ENCODE measurements around the gene SORCS2. TPM values are rescaled to one million over a fixed set of nuclear protein-coding genes. Genes with fewer than 3 reads are reported as not detected.

Gene SORCS2
- total and polyA plus RNA-seq, 2 of the 8 experiments (the other 6 are each of a cell fraction or from before 2014, with no cell fraction given): 0.36 to 1.8 TPM

- 90% methylated on average over 12 of the region's 12 CpGs; no CpG with 5 or more reads in 1 of the 2 experiments for WGBS, 2 experiments (ENCODE audit: extremely low coverage in 1 of 2, insufficient coverage in 1 of 2, insufficient read length in 1 of 2, insufficient replicate concordance in 2 of 2, low coverage in 1 of 2, low lambda C conversion rate in 2 of 2, missing lambda C conversion rate in 1 of 2)
- no peak overlapping the region for H2BK12ac ChIP-seq (ENCODE audit: low read depth, low read length)
- no peaks in the 10 kb centered on the region for H3K79me1 ChIP-seq (ENCODE audit: low read depth, low read length)
- H4K91ac ChIP-seq (replicated peaks; ENCODE audit: insufficient read length, low read length): no peak overlapping the region
- H2BK5ac ChIP-seq (ENCODE audit: low read depth, low read length): no peak overlapping the region
- no peak overlapping the region for H3K4me3 ChIP-seq (ENCODE audit: extremely low read depth in 1 of 4, insufficient read depth in 2 of 4, low read depth in 3 of 4, low read length in 4 of 4)
- H3K36me3 ChIP-seq (ENCODE audit: control insufficient read depth in 2 of 4, insufficient read depth in 4 of 4, low read length in 3 of 4): no peaks in the 10 kb centered on the region; a peak in 1 of 8 replicates
- 0 out of 4 replicates have a peak, but pooled peaks cover 0 to under 1% of the 10 kb centered on the region in 2 experiments for H3K9me3 ChIP-seq (ENCODE audit: insufficient read depth in 2 of 2, low read depth in 1 of 2, low read length in 1 of 2)
- no peak for DNase-seq (ENCODE audit: low read depth in 1 of 2, low spot score in 2 of 2)
- peaks cover 2% of the 10 kb centered on the region; the same call in 1 of the 2 replicates for H3K23me2 ChIP-seq (ENCODE audit: low read depth, low read length)
- no peak overlapping the region for H3K23ac ChIP-seq (ENCODE audit: insufficient read length)
- H2AK5ac ChIP-seq (ENCODE audit: low read depth, low read length): no peak overlapping the region
- H2BK20ac ChIP-seq (ENCODE audit: low read length): no peak overlapping the region
- H4K8ac ChIP-seq (ENCODE audit: extremely low read depth, insufficient read depth, low read length): no peak overlapping the region
- H3K18ac ChIP-seq (ENCODE audit: extremely low read depth, low read length): no peak overlapping the region
- H3K56ac ChIP-seq (replicated peaks; ENCODE audit: insufficient read length, low read depth, low read length): no peak overlapping the region
- H3K4me2 ChIP-seq (ENCODE audit: insufficient read depth in 1 of 2, low read depth in 2 of 2, low read length in 2 of 2): no peak overlapping the region
- H3K27ac ChIP-seq (ENCODE audit: low read depth, low read length): no peak overlapping the region
- no peaks in the 10 kb centered on the region for H3K79me2 ChIP-seq (ENCODE audit: control insufficient read depth in 1 of 2, insufficient read depth in 2 of 2, low read length in 2 of 2)
- H2AFZ ChIP-seq (ENCODE audit: low read length): no peak overlapping the region
- no peak overlapping the region for H3K4ac ChIP-seq (replicated peaks; ENCODE audit: insufficient read length, low read depth, low read length)
- H3K9ac ChIP-seq (replicated peaks in 1 of 4; ENCODE audit: extremely low read depth in 1 of 4, low read depth in 3 of 4, low read length in 3 of 4): no peak overlapping the region
- no peak overlapping the region for H4K5ac ChIP-seq (ENCODE audit: insufficient read length, low read depth, low read length)
- POLR2A ChIA-PET (ENCODE audit: partially characterized antibody): no interaction called here
- CTCF ChIA-PET (ENCODE audit: partially characterized antibody): no interaction called here
- no peak overlapping the region for H3K14ac ChIP-seq (ENCODE audit: insufficient read length)
- peaks cover 0 to 12% (median under 1%) of the 10 kb centered on the region in 4 experiments; a peak in 3 of 7 replicates for H3K4me1 ChIP-seq (replicated peaks in 1 of 4; ENCODE audit: control insufficient read depth in 3 of 4, insufficient read depth in 4 of 4, low read length in 3 of 4)
- no peaks in the 10 kb centered on the region for H4K20me1 ChIP-seq (replicated peaks in 1 of 2; ENCODE audit: control insufficient read depth in 1 of 2, insufficient read depth in 2 of 2, low read length in 2 of 2)
- H2BK120ac ChIP-seq (replicated peaks; ENCODE audit: low read depth, low read length): no peak overlapping the region
- no peak for FAIRE-seq
- no peaks in the 10 kb centered on the region; a peak in 2 of 7 replicates for H3K27me3 ChIP-seq (replicated peaks in 1 of 4; ENCODE audit: control insufficient read depth in 3 of 4, extremely low read depth in 1 of 4, insufficient read depth in 3 of 4, low read length in 3 of 4)
- no peak overlapping the region for H2BK15ac ChIP-seq (ENCODE audit: low read length)
- TF ChIP-seq E2F6 (IDR thresholded peaks at IDR 0.05) (no peak), CBX8 (IDR thresholded peaks at IDR 0.05; ENCODE audit: borderline replicate concordance, low read depth, low read length) (no peak), CHD1 (IDR thresholded peaks at IDR 0.05; ENCODE audit: low read depth, low read length) (no peak), KDM5A (IDR thresholded peaks at IDR 0.05; ENCODE audit: low read length) (no peak), BCL11A (IDR thresholded peaks at IDR 0.05; ENCODE audit: low read depth in 2 of 2, low read length in 2 of 2) (no peak), EGR1 (IDR thresholded peaks at IDR 0.05; ENCODE audit: borderline replicate concordance, low read depth, low read length) (no peak), SIX5 (IDR thresholded peaks at IDR 0.05; ENCODE audit: low read depth, low read length) (no peak), USF2 (IDR thresholded peaks at IDR 0.05; ENCODE audit: low read length) (no peak), TAF7 (optimal IDR thresholded peaks at IDR 0.05; ENCODE audit: borderline replicate concordance, low read depth, low read length) (no peak), FOSL1 (IDR thresholded peaks at IDR 0.05; ENCODE audit: insufficient read depth, low read depth, low read length) (no peak)
These were observed 252.4 kb downstream of the SORCS2 start for GRCh38 chr4:7444731-7445130.
